NCI-H146 treated with DMSO at 0.1 percent for 48 hours (cell line): ENCODE results near the gene SMIM7.
"Not testable (repeated sequence)": the region's sequence is repeated elsewhere in the genome, so short reads cannot be mapped to it uniquely, and the experiment has no call there.

ENCODE experiments used
- DNase-seq: peaks from one replicate; lab custom pipeline; 2025; ENCODE audit not compliant: unreplicated experiment; lab: John Stamatoyannopoulos, UW

The SMIM7 gene

DNA sequence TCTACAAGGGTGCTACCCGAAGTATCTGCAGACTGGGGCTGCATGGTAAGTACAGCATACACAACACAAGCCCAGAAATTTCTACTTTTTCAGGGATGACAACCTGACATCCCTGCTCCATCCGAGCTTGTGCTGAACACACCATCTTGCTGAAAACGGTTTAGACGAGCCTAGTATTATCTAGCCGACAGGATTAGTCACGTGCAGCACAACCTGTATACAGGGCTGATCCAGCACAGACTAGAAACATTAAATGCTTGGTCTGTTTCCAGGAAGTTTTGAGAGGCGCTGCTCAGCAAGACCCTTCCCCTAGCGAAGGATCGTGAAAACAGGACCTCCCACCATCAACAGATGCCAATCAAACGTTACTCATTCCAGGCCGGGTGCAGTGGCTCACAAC, 4.2 kb downstream of the SMIM7 start:
- DNase-seq: no peak

GRCh38 chr19:16654627-16655026, 5.3 kb downstream of the SMIM7 start:
- no peak for DNase-seq

- no peak for DNase-seq
Observed at GRCh38 chr19:16654140-16654539, 5.8 kb downstream of the SMIM7 start.

- no peak for DNase-seq
Observed at GRCh38 chr19:16652854-16653253, 7.1 kb downstream of the SMIM7 start.

- not testable (repeated sequence) for DNase-seq
Observed at GRCh38 chr19:16651421-16652188, 8.3 kb downstream of the SMIM7 start.

GRCh38 chr19:16650821-16651220, 9.1 kb downstream of the SMIM7 start:
- no peak for DNase-seq

DNA sequence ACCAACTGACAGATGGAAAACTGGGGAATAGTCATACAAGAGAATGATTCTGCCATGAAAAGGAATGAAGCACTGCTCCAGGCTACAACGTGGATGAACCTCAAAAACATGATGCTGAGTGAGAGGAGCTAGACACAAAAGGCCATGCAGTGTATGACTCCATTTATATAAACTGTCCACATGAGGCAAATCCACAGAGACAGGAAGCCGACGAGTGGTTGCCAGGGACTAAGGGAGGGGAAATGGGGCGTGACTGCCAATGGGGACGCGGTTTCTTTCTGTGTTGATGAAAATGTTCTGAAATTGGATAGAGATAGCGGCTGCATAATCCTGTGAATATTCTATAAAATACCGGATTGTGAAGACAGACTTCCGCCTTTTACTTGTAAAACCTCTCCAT, 10.2 kb downstream of the SMIM7 start:
- DNase-seq: no peak

DNA sequence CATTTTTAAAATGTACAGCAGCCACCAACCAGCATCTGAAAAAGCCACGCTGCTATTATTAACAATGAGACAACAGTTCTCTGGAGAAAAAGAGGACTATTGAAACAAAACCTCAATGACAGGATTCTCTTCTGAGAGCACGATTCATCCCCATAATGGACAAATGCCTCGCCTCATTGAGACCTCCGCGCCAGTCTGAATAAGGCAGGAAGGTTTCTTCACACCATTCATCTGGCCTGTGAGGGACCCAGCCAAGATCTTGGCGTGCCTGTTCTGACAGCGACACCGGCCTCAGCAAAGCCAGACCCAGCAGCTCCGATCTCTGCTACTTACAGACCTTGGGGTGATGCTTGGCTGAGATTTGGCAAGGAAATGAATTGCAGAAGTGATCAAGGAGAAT, 14.8 kb downstream of the SMIM7 start:
- no peak for DNase-seq

GRCh38 chr19:16641695-16642094, 18.2 kb downstream of the SMIM7 start:
- no peak for DNase-seq

DNA sequence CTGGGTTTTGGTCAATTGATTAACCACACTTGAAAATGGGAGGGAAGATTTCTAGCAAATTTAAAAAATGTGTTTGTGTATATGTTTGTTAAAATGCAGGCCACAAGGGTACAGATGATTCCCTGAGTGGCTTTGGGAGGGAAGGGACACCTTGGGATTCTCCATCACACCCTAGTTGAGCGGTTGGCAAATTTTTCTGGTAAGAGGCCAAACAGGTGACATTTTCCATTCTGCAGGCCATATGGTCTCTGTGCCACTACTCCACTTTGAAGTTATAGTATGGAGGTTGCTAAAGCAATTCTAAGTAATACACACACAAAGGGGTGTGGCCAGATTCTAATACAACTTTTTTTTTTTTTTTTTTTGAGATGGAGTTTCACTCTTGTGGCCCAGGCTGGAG, 19.0 kb downstream of the SMIM7 start:
- DNase-seq: no peak

DNA sequence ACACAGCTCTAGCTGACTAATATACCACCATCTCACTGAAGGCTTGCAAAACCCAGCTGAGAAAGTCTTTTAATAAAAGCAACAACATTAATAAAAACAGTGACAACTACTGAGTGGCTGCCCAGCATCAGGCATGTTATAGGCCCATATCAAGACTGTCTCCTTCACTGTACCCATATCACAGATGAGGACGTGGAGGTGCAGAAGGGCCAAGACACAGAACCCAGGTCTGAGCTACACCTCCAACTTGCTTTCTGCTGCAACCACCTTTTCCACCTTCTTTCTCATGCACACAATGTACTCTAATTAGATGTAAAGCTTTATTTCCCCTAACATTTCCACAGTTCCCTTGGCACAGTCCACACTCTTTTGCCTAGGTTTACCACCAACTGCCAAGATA, 21.3 kb downstream of the SMIM7 start:
- no peak for DNase-seq

DNA sequence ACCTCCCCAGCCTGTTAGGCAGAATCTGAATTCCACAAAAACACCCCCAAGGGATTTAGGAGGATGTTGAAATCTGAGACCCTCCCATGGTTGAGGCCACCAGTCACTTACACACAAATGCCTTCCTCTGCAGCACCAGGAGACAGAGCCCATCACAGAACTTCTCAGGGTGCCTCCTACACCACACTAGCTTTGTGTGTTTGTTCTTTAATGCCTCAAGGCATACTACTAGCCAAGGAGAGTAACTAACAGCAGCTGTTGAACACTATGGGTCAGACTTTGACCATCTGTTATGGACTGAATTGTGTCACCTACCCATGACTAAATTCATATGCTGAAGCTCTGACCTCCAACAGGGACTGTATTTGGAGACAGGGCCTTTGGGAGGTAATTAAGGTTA, 22.4 kb downstream of the SMIM7 start:
- DNase-seq: no peak

DNA sequence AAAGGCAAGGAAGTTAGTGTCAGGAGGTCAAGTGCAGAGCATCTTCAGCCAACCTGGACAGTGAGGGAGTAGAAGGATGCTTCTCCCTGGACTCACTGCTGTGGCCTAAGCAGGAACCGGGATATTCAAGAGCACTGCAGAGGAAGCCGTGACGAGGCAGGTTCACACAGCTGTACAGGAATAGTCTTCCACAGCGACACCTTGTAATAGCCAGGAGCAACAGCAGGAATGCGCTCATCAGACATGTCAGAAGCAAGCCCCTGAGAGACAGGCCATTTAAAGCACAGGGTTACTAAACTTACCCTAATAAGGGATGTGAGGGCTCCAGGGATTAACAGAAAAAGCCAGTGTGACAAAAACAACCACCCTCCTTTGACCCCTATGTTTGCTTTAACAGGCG, 28.5 kb downstream of the SMIM7 start:
- DNase-seq: no peak

GRCh38 chr19:16628984-16629691, 30.8 kb downstream of the SMIM7 start:
- peak; percentile 31 for DNase-seq

- peak; percentile 83 for DNase-seq
Observed at GRCh38 chr19:16628183-16628983, 31.6 kb downstream of the SMIM7 start, which contains the start of gene MED26. MED26 (minus strand) TSS chr19:16628204; CDS start chr19:16627943, 261 bp downstream.

GRCh38 chr19:16627928-16628182, 32.1 kb downstream of the SMIM7 start:
- DNase-seq: no peak

- DNase-seq: no peak
Observed at GRCh38 chr19:16627193-16627927, 32.6 kb downstream of the SMIM7 start.

GRCh38 chr19:16626796-16627192, 33.1 kb downstream of the SMIM7 start:
- DNase-seq: no peak

- DNase-seq: no peak
Observed at GRCh38 chr19:16625163-16625958, 34.6 kb downstream of the SMIM7 start.

- no peak for DNase-seq
Observed at GRCh38 chr19:16624236-16624635, 35.7 kb downstream of the SMIM7 start.
